ENCODE data around the gene INPP5E. TPM values are rescaled to one million over a fixed set of nuclear protein-coding genes. Genes with fewer than 3 reads are reported as not detected.

The INPP5E gene
- total RNA-seq, 1 donor from 2014 or later, result 35.2 TPM

- Mint-ChIP-seq H3K9me3 (ENCODE audit: unreplicated experiment) (no peaks in the 10 kb centered on the region), H3K27me3 (ENCODE audit: unreplicated experiment) (peaks cover 4% of the 10 kb centered on the region), H3K4me1 (ENCODE audit: low read depth, unreplicated experiment) (no peaks in the 10 kb centered on the region), H3K27ac (ENCODE audit: unreplicated experiment) (no peak overlapping the region), H3K36me3 (ENCODE audit: unreplicated experiment) (no peaks in the 10 kb centered on the region), H3K4me3 (ENCODE audit: unreplicated experiment) (no peak overlapping the region)
- no peak for TF ChIP-seq CTCF (IDR thresholded peaks at IDR 0.05; ENCODE audit: partially characterized antibody, unreplicated experiment)
- DNase-seq, result no peak
These were observed 19.8 kb upstream of the INPP5E start for GRCh38 chr9:136459425-136459824.

GRCh38 chr9:136457326-136457725 is 17.7 kb upstream of the INPP5E start:
- H3K4me3 Mint-ChIP-seq (ENCODE audit: unreplicated experiment), result no peak overlapping the region
- H3K27ac Mint-ChIP-seq (ENCODE audit: unreplicated experiment), result no peak overlapping the region
- no peaks in the 10 kb centered on the region for H3K36me3 Mint-ChIP-seq (ENCODE audit: unreplicated experiment)
- H3K4me1 Mint-ChIP-seq (ENCODE audit: low read depth, unreplicated experiment), result no peaks in the 10 kb centered on the region
- no peak for DNase-seq
- no peaks in the 10 kb centered on the region for H3K9me3 Mint-ChIP-seq (ENCODE audit: unreplicated experiment)
- TF ChIP-seq CTCF (IDR thresholded peaks at IDR 0.05; ENCODE audit: partially characterized antibody, unreplicated experiment), result no peak
- H3K27me3 Mint-ChIP-seq (ENCODE audit: unreplicated experiment), result peaks cover 4% of the 10 kb centered on the region

- H3K4me3 Mint-ChIP-seq (ENCODE audit: unreplicated experiment), result no peak overlapping the region
- peaks cover 4% of the 10 kb centered on the region for H3K27me3 Mint-ChIP-seq (ENCODE audit: unreplicated experiment)
- H3K9me3 Mint-ChIP-seq (ENCODE audit: unreplicated experiment), result no peaks in the 10 kb centered on the region
- H3K36me3 Mint-ChIP-seq (ENCODE audit: unreplicated experiment), result no peaks in the 10 kb centered on the region
- no peak for TF ChIP-seq CTCF (IDR thresholded peaks at IDR 0.05; ENCODE audit: partially characterized antibody, unreplicated experiment)
- no peak overlapping the region for H3K27ac Mint-ChIP-seq (ENCODE audit: unreplicated experiment)
- DNase-seq, result no peak
- H3K4me1 Mint-ChIP-seq (ENCODE audit: low read depth, unreplicated experiment), result peaks cover 3% of the 10 kb centered on the region
These were observed 16.6 kb upstream of the INPP5E start for GRCh38 chr9:136456258-136456657.

DNA sequence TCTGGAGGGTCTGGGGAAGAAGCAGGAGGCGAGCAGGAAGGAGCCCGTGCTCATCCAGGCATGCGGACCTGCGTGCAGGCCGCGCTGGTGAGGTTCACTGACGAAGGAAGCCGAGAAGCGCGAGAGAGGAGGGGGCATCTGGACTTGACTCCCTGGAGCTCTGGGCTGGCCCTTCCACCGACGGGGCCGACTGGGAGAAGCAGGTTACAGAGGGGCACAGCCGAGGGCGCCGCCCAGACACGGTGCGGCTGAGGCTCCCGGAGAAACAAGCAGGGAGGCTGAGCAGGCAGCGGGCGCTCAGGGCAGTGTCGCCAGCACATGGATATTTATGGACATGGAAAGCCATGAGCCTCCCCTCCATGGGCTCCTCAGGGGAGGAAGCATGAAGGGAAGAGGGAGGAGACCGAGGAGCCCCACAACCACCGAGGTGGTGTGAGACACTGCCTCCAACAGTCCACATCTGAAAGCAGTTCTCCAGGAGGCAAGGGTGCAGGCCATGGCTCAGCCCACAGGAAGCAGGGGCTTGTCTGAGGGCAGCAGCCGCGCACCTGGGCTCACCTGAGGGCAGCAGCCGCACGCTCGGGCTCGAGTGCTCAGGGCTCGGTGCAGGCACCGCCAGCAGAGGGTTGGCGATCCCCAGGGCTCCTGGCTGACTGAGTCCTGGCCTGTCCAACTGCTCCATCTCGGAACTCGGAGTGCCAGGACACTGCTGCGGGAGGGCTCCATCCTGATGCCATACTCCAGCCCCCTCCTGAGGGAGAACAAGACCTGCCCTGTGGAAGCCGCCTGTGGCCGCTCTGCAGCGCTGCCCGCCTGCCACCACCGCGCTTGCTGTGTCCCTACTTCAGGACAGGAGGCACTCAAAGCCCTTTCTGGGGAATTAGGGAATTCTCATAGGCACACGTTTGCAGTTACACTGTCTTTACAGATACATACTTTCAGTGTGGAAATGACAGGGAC is 15.7 kb upstream of the INPP5E start:
- TF ChIP-seq CTCF (IDR thresholded peaks at IDR 0.05; ENCODE audit: partially characterized antibody, unreplicated experiment), result no peak
- no peak overlapping the region for H3K4me3 Mint-ChIP-seq (ENCODE audit: unreplicated experiment)
- peaks cover 4% of the 10 kb centered on the region for H3K27me3 Mint-ChIP-seq (ENCODE audit: unreplicated experiment)
- H3K9me3 Mint-ChIP-seq (ENCODE audit: unreplicated experiment), result no peaks in the 10 kb centered on the region
- no peak for DNase-seq
- H3K4me1 Mint-ChIP-seq (ENCODE audit: low read depth, unreplicated experiment), result peaks cover 3% of the 10 kb centered on the region
- H3K36me3 Mint-ChIP-seq (ENCODE audit: unreplicated experiment), result no peaks in the 10 kb centered on the region
- H3K27ac Mint-ChIP-seq (ENCODE audit: unreplicated experiment), result no peak overlapping the region
